GM18498 (cell line): ENCODE data around the gene ZMIZ1.
A peak's percentile ranks its signal among the peaks of the same experiment; 100 is the strongest.

ENCODE experiments used
- ATAC-seq: cut with Tn5 transposase; IDR thresholded peaks from one replicate; pipeline ENCODE4 v1.9.1; 2021; ENCODE audit warnings: mild to moderate bottlenecking, moderate library complexity; ENCODE audit not compliant: unreplicated experiment

The ZMIZ1 gene

GRCh38 chr10:79314761-79315601, 246.2 kb downstream of the ZMIZ1 start:
- no peak for ATAC-seq

DNA sequence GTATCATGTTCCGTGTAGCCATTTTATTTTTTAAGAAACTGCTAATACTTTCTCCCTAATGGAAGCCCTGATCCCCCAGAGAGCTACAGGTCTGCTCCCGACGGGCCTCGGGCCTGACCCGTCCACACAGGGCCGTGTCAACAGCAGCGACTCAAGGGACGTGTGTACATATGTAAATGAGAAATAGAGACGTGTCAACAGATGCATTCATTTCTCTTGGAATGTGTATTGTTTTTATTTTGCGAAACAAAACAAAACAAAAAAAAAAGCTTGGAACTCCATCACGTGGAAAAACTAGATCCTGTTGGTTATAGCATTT, 246.8 kb downstream of the ZMIZ1 start:
- no peak for ATAC-seq

DNA sequence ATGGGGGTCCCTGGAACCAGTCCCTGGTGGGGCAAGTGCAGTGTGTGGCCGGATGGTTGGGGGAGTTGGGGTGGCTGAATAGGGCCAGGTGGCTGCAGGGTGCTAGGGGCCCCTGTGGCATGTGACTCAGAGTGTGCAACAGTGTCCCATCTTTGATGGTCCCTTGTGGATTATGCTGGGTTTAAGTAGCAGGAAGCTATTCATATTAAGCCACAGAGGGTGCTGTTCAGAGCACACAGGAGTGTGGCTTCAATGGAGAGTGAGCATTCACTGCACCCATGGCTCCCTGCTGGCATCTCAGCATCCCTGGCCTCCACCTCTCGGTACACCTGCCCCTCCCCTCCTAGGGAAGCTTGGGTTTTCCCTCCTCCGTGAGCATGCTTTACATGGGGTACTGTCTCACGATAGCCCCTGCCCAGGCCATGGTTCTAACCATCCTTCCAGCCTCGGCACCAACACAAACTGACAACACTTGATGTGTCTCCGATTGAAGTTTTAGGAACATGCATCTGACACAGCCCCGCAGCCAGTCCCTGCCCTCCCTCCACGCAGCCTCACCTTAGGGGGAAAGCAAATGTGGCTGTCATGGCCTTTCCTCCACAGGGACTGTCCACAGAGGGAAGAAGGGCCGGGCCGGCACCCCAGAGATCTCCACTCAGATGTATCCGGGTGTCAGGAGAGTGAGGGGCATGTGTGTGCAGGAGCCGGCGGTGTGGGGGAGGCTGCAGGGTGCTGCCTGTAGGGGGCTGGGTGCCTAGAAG, 248.1 kb downstream of the ZMIZ1 start:
- ATAC-seq: peak; percentile 53

DNA sequence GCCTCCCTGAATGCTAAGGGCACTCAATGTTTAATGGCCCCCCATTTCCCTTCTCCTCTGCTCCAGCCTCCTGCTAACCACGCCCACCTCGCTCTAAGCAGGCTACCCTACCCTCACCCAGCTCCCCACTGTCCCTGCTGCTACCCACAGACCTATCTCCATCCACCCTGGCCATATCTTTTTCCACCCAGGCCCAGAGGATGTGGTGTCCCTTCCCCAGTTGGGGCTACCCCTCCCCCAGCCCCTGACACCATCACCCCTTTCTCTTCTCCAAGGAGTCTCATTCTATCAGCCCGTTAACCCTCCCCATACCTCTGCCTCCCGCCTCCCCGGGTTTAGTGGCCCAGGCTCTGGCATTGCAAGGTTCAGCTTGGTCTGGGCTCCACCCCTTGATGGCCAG, 249.6 kb downstream of the ZMIZ1 start:
- ATAC-seq: no peak

GRCh38 chr10:79319115-79319771, 250.5 kb downstream of the ZMIZ1 start:
- no peak for ATAC-seq

DNA sequence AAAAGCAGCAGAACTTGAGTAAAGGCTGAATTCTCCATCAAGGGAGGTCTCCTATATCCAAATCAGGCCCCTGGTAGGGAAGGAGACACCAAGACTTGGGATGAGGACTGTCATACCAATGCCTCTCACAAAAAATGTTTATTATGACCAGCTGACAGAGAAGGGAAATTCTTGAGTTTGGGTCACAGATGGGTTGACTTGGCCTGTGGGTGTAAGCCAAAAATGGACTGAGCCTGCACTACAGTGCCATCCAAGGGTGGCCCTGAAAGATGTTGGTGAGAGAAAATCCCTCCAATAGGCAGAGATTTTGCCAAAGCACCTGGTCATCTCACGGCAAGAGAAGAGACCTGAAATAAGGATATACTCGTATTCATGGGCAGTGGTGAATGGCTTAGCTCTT, 251.6 kb downstream of the ZMIZ1 start:
- ATAC-seq: no peak

GRCh38 chr10:79320820-79321493, 252.2 kb downstream of the ZMIZ1 start:
- no peak for ATAC-seq

- no peak for ATAC-seq
These were observed 252.7 kb downstream of the ZMIZ1 start for GRCh38 chr10:79321494-79321882.

DNA sequence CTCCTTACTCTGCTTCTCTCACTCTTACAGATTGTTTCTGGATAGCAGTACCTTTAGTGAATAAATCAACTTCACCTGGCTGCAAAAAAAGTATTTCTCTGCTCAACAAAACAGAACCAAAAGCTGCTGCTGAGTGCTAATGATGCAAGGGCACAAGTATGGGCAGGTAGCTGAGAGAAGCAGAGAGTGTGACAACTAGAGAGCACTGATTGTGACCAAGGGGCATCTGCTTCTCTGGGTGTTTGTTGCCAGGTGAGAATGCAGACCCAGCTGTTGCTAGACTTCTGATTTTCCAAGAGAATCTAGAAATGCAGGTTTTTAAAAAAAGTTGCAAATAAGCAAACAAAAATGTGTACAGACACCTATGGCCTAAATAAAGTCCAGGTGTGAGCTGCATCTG, 253.2 kb downstream of the ZMIZ1 start:
- no peak for ATAC-seq

DNA sequence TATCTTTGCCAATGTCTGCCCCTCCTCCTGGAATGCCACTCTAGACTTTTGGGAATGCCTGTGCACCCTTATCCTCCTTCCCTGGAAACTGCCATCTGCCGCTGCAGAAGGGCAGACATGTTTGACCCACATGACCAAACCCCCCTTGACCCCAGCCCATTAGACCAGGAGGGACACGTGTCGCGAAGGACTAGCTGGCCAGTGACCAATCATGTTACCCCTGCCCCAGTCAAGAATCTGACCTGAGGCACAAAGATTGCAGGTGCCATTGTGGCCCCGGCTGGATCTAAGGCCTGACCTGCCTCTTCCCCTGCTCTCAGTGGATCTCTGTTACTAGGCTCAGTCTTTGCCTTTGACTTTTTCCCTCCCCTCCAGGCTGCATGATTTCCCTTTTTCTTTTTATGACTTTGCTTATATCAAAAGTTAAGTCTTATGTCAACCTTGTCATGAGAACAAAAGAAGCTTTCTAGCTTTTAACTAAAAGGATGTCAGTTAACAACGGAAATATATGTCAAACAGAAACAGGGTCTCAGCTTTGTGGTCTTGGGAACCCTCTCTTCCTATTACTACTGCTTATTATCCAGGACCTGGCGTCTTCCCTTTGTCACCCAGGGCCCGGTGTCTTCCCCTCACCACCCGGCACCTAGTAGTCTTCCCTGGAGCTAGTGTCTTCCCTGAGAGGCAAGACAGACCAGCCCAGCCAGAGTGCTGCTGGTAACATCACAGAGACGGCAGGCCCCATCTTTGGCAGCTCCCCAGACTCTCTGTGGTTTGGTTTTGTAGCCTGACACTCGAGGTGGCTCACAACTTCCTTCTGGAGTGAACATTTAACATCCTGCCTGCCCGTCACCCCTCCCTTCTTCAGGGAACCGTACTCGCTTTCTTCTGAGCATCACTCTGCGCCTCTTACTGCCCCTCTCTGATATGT, 254.1 kb downstream of the ZMIZ1 start:
- peak; percentile 69 for ATAC-seq

DNA sequence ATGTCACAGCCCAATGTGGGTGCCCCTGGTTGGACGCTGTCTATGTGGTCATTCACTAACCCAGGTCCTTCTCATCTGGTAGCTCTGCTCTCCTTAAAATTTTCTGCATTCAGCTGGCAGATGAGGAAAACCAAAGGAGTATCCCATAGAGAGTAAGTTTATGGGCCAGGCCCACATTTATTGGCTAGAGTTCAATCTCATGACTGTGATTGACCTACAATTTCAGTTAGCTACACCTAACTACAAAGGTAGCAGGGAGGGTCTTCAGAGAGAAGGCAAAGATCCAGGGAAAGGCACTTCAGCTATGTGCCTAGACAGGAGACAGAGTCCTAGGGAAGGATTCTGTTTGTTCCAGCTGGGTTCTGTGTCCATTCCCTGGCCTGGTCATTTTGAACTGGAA, 254.8 kb downstream of the ZMIZ1 start:
- ATAC-seq: no peak

- no peak for ATAC-seq
These were observed 255.4 kb downstream of the ZMIZ1 start for GRCh38 chr10:79324032-79324695.

DNA sequence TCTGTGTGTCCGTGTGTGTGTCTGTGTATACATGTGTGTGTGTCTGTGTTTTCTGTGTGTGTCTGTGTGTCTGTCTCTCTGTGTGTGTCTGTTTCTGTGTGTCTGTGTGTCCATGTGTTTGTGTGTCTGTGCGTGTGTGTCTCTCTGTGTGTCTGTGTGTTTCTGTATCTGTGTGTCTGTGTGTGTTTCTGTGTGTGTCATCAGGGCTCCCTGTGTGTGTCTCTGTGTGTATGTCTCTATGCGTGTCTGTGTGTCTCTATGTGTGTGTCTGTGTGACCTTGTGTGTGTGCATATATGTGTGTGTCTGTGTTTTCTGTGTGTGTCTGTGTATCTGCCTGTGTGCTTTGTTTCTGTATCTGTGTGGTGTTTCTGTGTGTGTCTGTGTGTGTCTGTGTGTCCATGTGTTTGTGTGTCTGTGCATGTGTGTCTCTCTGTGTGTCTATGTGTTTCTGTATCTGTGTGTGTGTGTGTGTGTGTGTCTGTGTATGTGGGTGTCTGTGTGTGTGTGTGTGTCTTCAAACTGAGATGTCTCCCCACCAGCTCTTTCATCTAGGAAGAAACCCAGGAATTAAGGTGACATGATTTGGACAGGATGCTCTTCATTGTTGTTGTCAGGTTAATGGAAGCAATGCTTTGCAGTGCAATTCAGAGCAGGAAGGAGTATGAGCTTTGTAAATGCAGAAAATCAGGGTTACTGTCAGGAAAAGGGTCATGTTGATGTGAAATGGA, 257.8 kb downstream of the ZMIZ1 start:
- no peak for ATAC-seq

DNA sequence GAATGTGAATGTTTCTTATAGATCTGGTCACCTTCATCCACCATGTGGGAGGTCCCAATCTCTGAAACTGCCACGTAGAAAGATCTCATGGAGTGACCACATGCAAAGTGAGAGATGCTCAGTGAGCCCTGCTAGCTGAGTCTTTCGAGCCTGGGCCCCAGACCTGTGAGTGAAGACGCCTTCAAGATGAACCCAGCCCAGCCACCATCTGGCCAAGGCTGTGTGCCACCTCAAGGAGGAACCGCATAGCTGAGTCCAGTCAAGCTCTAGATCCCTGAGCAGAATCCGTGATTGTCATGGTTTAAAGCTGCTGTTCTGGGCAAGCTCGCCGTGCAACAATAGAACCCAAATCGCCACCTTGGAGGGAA, 258.3 kb downstream of the ZMIZ1 start:
- peak; percentile 46 for ATAC-seq

GRCh38 chr10:79328147-79328701, 259.5 kb downstream of the ZMIZ1 start:
- ATAC-seq: no peak

GRCh38 chr10:79328737-79329504, 260.2 kb downstream of the ZMIZ1 start:
- ATAC-seq: no peak

- ATAC-seq: no peak
These were observed 260.8 kb downstream of the ZMIZ1 start for GRCh38 chr10:79329529-79329928.

- ATAC-seq: peak; percentile 5
These were observed 262.5 kb downstream of the ZMIZ1 start for GRCh38 chr10:79331226-79331625.
